ENCODE measurements around the gene HYAL2.

DNA sequence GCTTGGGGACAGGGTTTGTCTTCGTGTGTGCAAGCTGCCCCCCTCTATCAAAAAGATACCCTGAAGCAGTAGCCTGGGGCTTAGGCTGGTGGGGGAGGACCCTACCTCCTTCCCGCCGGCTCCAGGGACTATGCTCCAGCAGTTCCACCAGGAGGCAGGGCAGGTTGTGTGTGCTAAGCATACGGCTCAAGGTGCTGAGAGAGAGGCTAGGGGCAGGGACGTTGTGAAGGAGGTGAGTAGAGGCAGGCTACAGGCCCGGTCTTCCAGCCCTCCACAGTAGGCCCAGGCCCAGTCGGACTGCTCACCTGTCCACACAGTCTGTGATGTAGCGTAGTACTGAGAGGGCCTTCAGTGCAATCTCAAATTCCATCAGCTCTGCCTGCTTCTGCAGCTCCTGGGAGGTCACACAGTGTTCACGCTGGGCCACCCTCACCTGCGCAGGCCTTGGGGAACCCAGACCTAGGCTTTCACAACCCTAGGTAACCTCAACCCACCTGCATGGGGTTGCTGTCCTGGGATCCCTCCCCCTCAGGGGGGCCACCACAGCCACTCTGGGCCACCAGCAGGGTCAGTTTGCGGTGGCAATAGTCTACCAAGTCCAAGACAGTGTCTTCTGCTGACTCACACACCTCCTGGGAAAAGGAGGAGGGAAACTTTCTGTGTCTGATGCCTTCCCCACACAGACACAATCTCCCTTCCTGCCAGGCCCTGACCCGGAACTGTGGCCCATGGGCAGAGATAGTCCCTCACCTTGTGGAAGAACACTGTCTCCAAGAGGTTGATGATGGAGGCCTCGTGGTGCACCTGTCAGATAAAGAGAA is 20.5 kb upstream of the HYAL2 start:
- TF ChIP-seq ZNF223 (tag by site-specific recombination; IDR thresholded peaks at IDR 0.05) (no peak), ZNF768 (tag by site-specific recombination; IDR thresholded peaks at IDR 0.05) (no peak), ZNF24 (tag by site-specific recombination; IDR thresholded peaks at IDR 0.05) (no peak), WT1 (tag by site-specific recombination; IDR thresholded peaks at IDR 0.05) (no peak), SALL2 (tag by site-specific recombination; IDR thresholded peaks at IDR 0.05; ENCODE audit: borderline replicate concordance) (no peak), ZNF843 (tag by site-specific recombination; IDR thresholded peaks at IDR 0.05) (no peak), KLF16 (tag by site-specific recombination; IDR thresholded peaks at IDR 0.05) (no peak), ZNF549 (tag by site-specific recombination; IDR thresholded peaks at IDR 0.05) (no peak), TCF7L2 (IDR thresholded peaks at IDR 0.05; ENCODE audit: borderline replicate concordance, low read depth, low read length) (no peak), ZNF248 (tag by site-specific recombination; IDR thresholded peaks at IDR 0.05) (no peak)
- TF ChIP-seq, protein P1, sequence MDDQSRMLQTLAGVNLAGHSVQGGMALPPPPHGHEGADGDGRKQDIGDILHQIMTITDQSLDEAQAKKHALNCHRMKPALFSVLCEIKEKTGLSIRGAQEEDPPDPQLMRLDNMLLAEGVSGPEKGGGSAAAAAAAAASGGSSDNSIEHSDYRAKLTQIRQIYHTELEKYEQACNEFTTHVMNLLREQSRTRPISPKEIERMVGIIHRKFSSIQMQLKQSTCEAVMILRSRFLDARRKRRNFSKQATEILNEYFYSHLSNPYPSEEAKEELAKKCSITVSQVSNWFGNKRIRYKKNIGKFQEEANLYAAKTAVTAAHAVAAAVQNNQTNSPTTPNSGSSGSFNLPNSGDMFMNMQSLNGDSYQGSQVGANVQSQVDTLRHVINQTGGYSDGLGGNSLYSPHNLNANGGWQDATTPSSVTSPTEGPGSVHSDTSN (CRISPR knock-in tag; IDR thresholded peaks at IDR 0.05): no peak
- TF ChIP-seq, protein P2, sequence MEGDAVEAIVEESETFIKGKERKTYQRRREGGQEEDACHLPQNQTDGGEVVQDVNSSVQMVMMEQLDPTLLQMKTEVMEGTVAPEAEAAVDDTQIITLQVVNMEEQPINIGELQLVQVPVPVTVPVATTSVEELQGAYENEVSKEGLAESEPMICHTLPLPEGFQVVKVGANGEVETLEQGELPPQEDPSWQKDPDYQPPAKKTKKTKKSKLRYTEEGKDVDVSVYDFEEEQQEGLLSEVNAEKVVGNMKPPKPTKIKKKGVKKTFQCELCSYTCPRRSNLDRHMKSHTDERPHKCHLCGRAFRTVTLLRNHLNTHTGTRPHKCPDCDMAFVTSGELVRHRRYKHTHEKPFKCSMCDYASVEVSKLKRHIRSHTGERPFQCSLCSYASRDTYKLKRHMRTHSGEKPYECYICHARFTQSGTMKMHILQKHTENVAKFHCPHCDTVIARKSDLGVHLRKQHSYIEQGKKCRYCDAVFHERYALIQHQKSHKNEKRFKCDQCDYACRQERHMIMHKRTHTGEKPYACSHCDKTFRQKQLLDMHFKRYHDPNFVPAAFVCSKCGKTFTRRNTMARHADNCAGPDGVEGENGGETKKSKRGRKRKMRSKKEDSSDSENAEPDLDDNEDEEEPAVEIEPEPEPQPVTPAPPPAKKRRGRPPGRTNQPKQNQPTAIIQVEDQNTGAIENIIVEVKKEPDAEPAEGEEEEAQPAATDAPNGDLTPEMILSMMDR (tag by site-specific recombination; IDR thresholded peaks at IDR 0.05): no peak
- TF ChIP-seq, protein P3, sequence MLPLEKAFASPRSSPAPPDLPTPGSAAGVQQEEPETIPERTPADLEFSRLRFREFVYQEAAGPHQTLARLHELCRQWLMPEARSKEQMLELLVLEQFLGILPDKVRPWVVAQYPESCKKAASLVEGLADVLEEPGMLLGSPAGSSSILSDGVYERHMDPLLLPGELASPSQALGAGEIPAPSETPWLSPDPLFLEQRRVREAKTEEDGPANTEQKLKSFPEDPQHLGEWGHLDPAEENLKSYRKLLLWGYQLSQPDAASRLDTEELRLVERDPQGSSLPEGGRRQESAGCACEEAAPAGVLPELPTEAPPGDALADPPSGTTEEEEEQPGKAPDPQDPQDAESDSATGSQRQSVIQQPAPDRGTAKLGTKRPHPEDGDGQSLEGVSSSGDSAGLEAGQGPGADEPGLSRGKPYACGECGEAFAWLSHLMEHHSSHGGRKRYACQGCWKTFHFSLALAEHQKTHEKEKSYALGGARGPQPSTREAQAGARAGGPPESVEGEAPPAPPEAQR (tag by site-specific recombination; IDR thresholded peaks at IDR 0.05): no peak
- TF ChIP-seq, protein P4, sequence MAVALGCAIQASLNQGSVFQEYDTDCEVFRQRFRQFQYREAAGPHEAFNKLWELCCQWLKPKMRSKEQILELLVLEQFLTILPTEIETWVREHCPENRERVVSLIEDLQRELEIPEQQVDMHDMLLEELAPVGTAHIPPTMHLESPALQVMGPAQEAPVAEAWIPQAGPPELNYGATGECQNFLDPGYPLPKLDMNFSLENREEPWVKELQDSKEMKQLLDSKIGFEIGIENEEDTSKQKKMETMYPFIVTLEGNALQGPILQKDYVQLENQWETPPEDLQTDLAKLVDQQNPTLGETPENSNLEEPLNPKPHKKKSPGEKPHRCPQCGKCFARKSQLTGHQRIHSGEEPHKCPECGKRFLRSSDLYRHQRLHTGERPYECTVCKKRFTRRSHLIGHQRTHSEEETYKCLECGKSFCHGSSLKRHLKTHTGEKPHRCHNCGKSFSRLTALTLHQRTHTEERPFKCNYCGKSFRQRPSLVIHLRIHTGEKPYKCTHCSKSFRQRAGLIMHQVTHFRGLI (tag by site-specific recombination; IDR thresholded peaks at IDR 0.05): no peak
